ENCODE measurements around the gene HRH1. TPM values are rescaled to one million over a fixed set of nuclear protein-coding genes. Genes with fewer than 3 reads are reported as not detected.
"Not testable (repeated sequence)": the region's sequence is repeated elsewhere in the genome, so short reads cannot be mapped to it uniquely, and the experiment has no call there.

Gene HRH1
- total RNA-seq, 1 donor from 2014 or later, result not detected

DNA sequence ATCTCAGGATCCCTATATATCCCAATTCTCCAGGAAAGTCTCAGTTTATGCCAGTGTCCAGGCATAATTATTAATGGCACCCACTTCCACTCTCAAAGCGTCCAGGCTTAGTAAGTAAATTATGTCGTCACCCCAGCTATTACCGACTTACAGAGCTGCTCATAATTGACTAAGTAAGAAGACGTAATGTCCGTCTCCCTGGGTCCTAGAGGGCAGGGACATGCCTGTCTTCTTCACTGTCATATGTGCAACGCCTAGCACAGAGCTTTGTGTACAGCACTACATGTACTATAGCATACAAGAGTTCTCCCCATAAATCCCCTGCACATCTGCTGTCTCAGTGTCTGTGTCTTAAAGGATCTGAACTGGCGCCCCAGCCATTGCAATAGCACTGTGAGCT is 23.9 kb upstream of the HRH1 start:
- Mint-ChIP-seq H3K27ac (ENCODE audit: unreplicated experiment) (no peak overlapping the region), H3K4me1 (ENCODE audit: low read depth, unreplicated experiment) (peaks cover 4% of the 10 kb centered on the region), H3K4me3 (ENCODE audit: unreplicated experiment) (no peak overlapping the region), H3K36me3 (ENCODE audit: unreplicated experiment) (no peaks in the 10 kb centered on the region), H3K27me3 (ENCODE audit: unreplicated experiment) (no peaks in the 10 kb centered on the region), H3K9me3 (ENCODE audit: unreplicated experiment) (peaks cover under 1% of the 10 kb centered on the region)
- TF ChIP-seq, protein P1, sequence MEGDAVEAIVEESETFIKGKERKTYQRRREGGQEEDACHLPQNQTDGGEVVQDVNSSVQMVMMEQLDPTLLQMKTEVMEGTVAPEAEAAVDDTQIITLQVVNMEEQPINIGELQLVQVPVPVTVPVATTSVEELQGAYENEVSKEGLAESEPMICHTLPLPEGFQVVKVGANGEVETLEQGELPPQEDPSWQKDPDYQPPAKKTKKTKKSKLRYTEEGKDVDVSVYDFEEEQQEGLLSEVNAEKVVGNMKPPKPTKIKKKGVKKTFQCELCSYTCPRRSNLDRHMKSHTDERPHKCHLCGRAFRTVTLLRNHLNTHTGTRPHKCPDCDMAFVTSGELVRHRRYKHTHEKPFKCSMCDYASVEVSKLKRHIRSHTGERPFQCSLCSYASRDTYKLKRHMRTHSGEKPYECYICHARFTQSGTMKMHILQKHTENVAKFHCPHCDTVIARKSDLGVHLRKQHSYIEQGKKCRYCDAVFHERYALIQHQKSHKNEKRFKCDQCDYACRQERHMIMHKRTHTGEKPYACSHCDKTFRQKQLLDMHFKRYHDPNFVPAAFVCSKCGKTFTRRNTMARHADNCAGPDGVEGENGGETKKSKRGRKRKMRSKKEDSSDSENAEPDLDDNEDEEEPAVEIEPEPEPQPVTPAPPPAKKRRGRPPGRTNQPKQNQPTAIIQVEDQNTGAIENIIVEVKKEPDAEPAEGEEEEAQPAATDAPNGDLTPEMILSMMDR (IDR thresholded peaks at IDR 0.05; ENCODE audit: partially characterized antibody, unreplicated experiment), result no peak
- no peak for DNase-seq

DNA sequence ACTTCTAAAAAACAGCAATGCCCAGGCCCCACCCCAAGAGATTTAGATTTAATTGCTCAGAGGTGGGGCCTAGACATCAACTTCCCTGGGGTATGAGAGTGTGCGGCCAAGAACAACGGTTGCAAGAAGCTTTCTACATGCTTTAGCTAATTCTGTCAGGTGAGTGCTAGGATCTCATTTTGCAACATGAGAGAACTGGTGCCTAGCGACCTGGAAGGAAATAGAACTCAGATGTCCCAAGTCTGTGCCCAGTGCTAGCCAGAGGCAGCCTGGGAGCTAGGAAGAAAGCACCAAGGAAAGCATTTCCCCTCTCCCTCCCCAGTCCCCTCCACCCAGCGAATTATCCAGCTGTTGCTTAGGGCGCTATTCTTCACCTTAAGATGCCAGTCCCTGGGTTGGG is 22.9 kb upstream of the HRH1 start:
- Mint-ChIP-seq H3K27me3 (ENCODE audit: unreplicated experiment) (no peaks in the 10 kb centered on the region), H3K9me3 (ENCODE audit: unreplicated experiment) (peaks cover 2% of the 10 kb centered on the region), H3K36me3 (ENCODE audit: unreplicated experiment) (no peaks in the 10 kb centered on the region), H3K4me1 (ENCODE audit: low read depth, unreplicated experiment) (peaks cover 4% of the 10 kb centered on the region), H3K27ac (ENCODE audit: unreplicated experiment) (no peak overlapping the region), H3K4me3 (ENCODE audit: unreplicated experiment) (no peak overlapping the region)
- TF ChIP-seq, protein P1 (IDR thresholded peaks at IDR 0.05; ENCODE audit: partially characterized antibody, unreplicated experiment), result no peak
- DNase-seq, result no peak

DNA sequence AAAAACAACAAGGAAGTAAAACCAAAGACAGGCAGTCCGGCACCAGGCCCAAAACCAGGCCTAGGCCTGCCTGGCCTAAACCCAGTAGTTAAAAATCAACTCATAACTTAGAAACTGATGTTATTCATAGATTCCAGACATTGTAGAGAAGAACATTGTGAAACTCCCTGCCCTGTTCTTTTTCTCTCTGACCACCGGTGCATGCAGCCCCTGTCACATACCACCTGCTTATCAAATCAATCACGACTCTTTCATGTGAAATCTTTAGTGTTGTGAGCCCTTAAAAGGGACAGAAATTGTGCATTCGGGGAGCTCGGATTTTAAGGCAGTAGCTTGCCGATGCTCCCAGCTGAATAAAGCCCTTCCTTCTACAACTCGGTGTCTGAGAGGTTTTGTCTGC is 22.4 kb upstream of the HRH1 start:
- not testable (repeated sequence) for H3K27me3 Mint-ChIP-seq (ENCODE audit: unreplicated experiment); H3K4me3 Mint-ChIP-seq (ENCODE audit: unreplicated experiment); H3K36me3 Mint-ChIP-seq (ENCODE audit: unreplicated experiment); DNase-seq; H3K9me3 Mint-ChIP-seq (ENCODE audit: unreplicated experiment); H3K4me1 Mint-ChIP-seq (ENCODE audit: low read depth, unreplicated experiment); H3K27ac Mint-ChIP-seq (ENCODE audit: unreplicated experiment)

DNA sequence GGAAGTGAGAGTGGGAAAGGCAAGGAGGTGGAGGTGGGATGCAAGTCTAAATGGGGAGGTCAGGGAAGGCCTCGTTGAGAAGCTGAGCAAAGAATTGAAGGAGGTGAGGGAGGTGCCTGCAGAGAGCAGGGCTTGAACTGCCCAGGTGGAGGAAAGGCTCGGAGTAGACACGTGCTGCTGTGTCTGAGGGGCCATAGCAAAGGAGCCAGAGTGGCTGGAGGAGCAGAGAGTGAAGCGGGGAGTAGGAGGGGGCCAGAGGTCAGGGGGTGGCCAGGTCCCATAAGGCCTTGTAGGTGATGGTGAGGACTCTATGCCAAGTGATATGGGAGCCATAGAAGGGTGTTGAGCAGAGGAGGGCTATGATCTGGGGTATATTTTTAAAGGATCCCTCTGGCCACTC is 21.4 kb upstream of the HRH1 start:
- TF ChIP-seq, protein P1 (IDR thresholded peaks at IDR 0.05; ENCODE audit: partially characterized antibody, unreplicated experiment), result no peak
- H3K4me1 Mint-ChIP-seq (ENCODE audit: low read depth, unreplicated experiment), result peaks cover 4% of the 10 kb centered on the region
- H3K27me3 Mint-ChIP-seq (ENCODE audit: unreplicated experiment), result no peaks in the 10 kb centered on the region
- H3K9me3 Mint-ChIP-seq (ENCODE audit: unreplicated experiment), result peaks cover 5% of the 10 kb centered on the region
- H3K27ac Mint-ChIP-seq (ENCODE audit: unreplicated experiment), result no peak overlapping the region
- H3K36me3 Mint-ChIP-seq (ENCODE audit: unreplicated experiment), result no peaks in the 10 kb centered on the region
- no peak for DNase-seq
- H3K4me3 Mint-ChIP-seq (ENCODE audit: unreplicated experiment), result no peak overlapping the region

DNA sequence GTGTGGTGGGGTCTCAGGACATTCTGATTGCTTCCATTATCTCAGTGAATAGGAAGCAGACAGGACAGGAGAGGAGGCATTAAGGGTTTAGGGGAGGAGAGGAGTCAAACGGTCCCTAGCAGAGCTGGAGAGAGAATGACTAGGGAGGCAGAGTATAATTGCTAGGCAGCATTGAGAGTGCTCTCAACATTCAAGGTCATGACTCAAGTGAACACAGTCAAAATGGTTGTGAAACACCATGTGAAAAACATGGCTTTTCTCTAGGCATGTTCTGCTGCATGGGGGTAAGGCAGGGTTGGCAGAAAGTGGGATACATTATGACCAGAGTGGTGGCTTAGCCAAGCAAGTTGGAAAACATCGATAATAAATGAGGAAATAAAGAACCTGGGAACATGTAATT is 19.5 kb upstream of the HRH1 start:
- TF ChIP-seq, protein P1 (IDR thresholded peaks at IDR 0.05; ENCODE audit: partially characterized antibody, unreplicated experiment), result no peak
- Mint-ChIP-seq H3K4me1 (ENCODE audit: low read depth, unreplicated experiment) (peaks cover 4% of the 10 kb centered on the region), H3K27ac (ENCODE audit: unreplicated experiment) (no peak overlapping the region), H3K36me3 (ENCODE audit: unreplicated experiment) (no peaks in the 10 kb centered on the region), H3K4me3 (ENCODE audit: unreplicated experiment) (no peak overlapping the region), H3K9me3 (ENCODE audit: unreplicated experiment) (peaks cover 5% of the 10 kb centered on the region), H3K27me3 (ENCODE audit: unreplicated experiment) (peaks cover 2% of the 10 kb centered on the region)
- DNase-seq, result no peak

DNA sequence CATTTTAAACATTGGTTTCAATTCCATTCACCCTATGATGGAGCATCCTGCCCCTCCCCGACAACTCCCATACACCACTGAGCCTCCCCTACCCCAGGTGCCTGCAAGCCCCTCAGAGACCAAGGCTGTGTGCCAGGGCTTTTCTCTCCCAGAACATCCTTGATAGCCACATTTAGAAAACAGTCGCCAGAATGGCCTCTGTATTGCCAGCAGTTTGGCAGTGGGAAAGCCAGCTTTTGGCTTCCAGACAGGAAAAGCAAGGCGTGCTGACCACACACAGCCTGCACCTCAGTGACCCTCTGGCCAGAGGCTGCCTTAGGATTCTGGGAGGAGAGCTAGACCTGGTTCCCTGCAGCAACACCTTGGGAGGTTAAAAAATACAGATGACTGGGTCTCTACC is 18.2 kb upstream of the HRH1 start:
- H3K27me3 Mint-ChIP-seq (ENCODE audit: unreplicated experiment), result peaks cover 4% of the 10 kb centered on the region
- H3K4me1 Mint-ChIP-seq (ENCODE audit: low read depth, unreplicated experiment), result peaks cover under 1% of the 10 kb centered on the region
- H3K4me3 Mint-ChIP-seq (ENCODE audit: unreplicated experiment), result no peak overlapping the region
- DNase-seq, result no peak
- no peaks in the 10 kb centered on the region for H3K36me3 Mint-ChIP-seq (ENCODE audit: unreplicated experiment)
- no peak overlapping the region for H3K27ac Mint-ChIP-seq (ENCODE audit: unreplicated experiment)
- H3K9me3 Mint-ChIP-seq (ENCODE audit: unreplicated experiment), result peaks cover 5% of the 10 kb centered on the region
- TF ChIP-seq, protein P1 (IDR thresholded peaks at IDR 0.05; ENCODE audit: partially characterized antibody, unreplicated experiment), result no peak

Data from glutamatergic neuron (in vitro differentiated cells).